GM21381 (cell line): ENCODE results near the gene TCF7L1.
"Not testable (repeated sequence)": the region's sequence is repeated elsewhere in the genome, so short reads cannot be mapped to it uniquely, and the experiment has no call there.

Experiments used
- ATAC-seq: cut with Tn5 transposase; IDR thresholded peaks from one replicate; pipeline ENCODE4 v1.9.1; 2021; ENCODE audit warnings: mild to moderate bottlenecking, moderate library complexity; ENCODE audit not compliant: unreplicated experiment

The TCF7L1 gene

GRCh38 chr2:85312404-85312803 lies 179.2 kb downstream of the TCF7L1 start:
- no peak for ATAC-seq

GRCh38 chr2:85314884-85315242 lies 181.7 kb downstream of the TCF7L1 start:
- no peak for ATAC-seq

GRCh38 chr2:85315921-85316320 lies 182.7 kb downstream of the TCF7L1 start:
- not testable (repeated sequence) for ATAC-seq

DNA sequence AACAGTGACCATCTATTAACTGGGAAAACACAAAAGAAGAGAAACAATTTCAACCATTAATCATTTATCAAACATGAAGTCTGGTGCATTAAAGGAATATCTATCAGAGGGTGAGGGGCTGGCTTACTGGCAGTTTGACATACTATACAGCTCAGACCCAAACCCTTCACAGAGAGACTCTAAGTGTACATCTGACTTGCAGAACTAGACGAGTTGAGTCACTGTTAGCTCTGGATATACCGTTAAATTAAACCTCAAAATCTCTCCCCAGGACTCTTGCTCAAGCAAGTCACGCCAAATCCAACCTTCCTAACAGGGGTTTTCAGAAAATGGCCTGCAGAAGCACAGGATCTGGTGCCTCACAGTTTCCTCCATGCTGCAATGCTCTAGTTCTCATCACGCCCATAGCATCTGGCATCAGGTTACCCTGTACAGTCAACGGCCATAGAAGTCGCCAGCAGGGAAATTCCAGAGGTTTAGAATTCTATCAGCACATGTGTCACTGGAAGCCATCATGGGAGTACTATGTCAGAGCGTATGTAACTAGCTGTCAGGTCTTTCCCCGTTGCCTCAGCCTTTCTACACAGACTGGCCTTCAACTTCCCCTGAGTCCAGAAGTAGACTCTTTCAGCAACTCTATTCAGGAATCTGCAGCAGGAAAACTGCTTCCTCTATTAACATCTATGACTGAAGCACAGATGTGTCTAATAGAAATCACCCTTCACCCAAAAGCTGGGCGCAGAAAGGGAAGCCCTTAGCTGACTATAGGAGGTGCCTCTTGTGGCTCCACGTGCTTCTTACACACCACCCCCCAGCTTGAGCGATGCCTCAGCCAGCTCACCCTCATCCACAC lies 185.3 kb downstream of the TCF7L1 start:
- peak; percentile 45 for ATAC-seq

- ATAC-seq, result no peak
Observed at GRCh38 chr2:85319796-85320195, 186.6 kb downstream of the TCF7L1 start.

DNA sequence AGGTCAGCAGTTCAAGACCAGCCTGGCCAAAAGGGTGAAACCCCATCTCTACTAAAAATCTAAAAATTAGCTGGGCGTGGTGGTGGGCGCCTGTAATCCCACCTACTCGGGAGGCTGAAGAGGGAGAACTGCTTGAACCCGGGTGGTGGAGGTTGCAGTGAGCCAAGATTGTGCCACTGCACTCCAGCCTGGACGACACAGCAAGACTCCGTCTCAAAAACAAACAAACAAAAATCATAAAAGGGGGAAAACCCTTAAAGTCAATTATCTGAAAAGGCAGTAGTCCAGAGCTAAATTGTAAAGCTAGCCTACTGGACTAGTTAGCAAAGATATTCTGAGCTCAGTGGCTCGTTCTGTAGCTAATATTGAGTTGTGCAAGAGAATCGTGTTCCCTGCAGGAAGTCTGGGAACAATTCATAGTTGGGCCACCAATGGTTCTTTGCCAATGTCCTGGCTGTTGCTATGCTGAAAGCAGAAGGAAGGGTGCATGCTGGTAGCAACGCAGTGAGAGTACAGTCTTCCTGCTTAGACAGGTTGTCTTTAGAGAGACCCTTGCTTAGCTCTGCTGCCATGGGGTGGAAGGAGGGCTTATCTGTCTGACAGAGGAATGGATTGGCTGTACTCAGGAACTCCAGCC lies 190.3 kb downstream of the TCF7L1 start:
- ATAC-seq, result no peak

- not testable (repeated sequence) for ATAC-seq
Observed at GRCh38 chr2:85323988-85324367, 190.8 kb downstream of the TCF7L1 start.

DNA sequence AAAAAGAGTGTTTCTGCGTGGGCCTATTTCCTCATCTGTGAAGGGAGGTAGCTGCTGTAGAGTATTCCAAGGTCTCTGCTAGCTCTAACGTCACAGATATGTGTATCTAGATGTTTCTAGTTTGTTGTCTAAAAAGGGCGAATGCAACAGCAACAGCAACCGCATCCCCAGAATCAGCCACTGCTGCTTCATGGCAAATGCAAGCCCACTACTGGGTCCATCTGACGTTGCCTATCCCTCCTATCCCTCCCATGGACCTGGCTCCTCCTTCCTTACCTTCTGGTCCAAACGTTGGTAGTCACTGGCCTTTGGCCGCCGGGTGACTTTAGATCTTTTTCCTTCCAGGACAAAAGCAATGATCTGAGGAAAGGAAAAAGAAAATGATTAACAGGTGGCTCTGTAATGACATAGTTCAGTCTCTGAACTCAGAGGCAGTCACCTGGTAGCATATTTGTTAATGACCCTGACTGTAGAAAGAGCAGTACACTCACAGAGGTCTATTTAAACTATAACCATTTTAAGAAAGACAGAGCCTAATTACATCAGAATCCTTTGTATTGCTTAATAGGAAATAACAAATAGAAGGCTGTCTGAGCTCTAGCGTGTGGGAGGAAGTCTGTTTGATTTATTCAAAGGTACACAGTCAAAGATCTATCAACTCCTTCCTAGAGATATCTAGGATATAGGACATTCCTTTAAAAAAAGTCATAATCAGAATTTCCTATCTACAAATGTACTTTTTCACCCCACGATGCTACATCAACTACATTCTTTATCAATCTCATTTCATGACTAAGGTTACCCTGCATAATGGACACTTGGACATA lies 191.7 kb downstream of the TCF7L1 start:
- ATAC-seq, result no peak

DNA sequence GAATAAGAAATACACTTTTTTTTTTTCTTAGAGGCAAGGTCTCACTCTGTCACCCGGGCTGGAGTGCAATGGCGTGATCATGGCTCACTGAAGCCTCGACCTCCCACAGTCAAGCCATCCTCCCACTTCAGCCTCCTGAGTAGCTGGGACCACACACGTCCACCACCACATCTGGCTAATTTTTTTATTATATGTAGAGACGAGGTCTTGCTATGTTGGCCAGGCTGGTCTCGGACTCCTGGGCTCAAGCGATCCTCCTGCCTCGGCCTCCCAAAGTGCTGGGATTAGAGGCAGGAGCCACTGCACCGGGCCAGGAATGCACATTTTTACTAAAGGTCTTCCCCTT lies 192.2 kb downstream of the TCF7L1 start:
- no peak for ATAC-seq

DNA sequence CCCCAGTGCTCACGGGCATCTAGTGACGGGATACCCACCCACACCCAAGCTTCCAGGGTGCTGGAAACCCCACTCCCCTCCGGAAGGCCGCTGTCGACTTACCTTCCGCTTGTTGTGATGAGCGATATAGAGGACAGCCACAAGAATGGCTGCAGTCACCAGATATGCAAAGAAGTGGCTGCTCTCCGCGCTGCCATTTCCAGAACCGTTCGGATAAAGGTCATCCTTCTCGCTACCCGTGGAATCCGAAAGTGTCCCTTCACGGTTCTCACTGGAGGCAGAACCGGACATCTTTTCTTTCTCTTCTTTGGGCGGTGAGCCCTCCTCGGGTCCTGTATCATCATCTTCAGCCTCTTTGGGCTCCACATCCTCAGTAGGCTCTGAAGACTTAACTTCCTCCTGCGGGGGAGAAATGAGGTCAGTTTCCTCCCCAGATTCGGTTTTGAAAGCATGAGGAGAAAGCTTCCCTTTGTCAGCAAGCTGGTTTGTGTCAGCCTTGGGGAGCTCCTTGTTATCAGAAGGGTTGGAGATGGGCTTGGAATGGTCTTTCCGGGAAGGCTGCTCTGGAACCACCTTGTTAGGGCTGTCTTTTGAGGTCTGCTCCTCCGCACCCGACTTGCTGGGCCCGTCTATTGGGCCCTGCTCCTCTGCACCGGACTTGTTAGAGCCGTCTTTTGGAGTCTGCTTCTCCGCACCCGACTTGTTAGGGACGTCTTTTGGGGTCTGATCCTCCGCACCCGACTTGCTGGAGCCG lies 193.4 kb downstream of the TCF7L1 start:
- peak; percentile 32 for ATAC-seq

GRCh38 chr2:85327160-85327821 lies 194.1 kb downstream of the TCF7L1 start:
- ATAC-seq, result peak; percentile 21

DNA sequence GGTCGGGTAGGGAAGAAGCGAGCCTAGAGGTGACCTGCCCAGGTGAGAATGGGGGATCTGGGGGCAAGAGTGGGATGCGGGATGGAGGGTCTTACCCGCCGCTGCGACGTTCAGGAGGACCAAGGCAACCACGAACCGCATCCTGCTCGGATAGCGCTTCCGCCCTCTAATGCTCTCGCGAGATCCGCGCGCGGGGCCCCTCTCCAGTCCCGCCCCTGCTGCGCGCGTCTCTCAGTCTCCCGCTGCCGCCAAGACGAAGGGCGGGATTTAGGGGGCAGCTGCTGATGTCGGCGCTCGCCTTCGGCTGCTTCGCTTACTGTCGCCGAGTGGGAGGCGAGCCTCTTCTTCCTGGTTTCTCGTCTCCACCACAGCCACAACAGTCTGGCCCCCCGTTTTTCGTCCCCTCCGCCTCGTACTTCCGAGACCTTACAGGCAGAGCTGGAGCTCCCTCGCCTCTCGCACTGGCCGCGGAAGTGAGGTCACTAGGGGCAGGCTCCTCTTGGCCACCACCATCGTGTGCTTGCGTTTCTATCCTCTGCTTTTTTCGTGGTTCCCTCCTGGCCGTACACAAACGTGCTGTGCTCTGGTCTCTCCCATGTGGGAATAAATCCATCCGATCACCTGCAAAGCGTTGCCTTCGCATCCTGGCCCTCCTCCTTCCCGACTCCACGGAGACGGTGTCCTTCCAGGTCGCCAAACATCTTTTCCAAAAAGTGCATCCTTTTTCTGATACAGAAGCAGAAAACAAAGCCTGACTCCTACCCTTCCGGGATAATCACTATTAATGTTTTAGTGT lies 194.8 kb downstream of the TCF7L1 start, which contains the start of gene TGOLN2:
Gene TGOLN2 (minus strand): TSS at position 168 of the 796 bp plus-strand sequence. CDS start 27 bp downstream, at position 141.
- peak; percentile 85 for ATAC-seq

DNA sequence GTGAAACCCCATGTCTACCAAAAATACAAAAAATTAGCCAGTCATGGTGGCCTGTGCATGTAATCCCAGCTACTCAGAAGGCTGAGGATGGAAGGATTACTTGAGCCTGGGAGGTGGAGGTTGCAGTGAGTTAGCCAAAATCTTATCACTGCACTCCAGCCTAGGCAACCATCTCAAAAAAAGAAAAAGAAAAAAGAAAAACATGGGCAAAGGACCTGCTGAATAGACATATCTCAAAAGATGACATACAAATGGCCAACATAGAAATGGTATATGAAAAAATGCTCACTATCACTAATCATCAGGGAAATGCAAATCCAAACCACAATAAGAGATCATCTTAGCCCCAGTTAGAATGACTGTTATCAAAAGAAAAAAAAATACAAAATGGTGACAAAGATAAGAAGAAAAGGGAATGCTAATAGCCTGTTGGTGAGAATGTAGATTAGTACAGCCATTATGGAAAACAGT lies 196.0 kb downstream of the TCF7L1 start:
- no peak for ATAC-seq

DNA sequence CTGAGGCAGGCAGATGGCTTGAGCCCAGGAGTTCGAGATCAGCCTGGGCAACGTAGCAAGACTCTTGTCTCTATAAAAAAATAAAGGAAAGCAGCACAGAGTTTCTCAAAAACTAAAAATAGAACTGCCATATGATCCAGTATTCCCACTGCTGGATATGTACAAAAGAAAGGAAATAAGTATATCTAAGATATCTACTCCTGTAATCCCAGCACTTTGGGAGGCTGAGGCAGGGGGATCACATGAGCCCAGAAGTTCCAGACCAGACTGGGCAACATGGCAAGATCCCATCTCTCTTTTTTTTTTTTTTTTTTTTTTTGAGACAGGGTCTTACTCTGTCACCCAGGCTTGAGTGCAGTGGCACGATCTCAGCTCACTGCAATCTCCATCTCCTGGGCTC lies 196.5 kb downstream of the TCF7L1 start:
- ATAC-seq, result not testable (repeated sequence)

DNA sequence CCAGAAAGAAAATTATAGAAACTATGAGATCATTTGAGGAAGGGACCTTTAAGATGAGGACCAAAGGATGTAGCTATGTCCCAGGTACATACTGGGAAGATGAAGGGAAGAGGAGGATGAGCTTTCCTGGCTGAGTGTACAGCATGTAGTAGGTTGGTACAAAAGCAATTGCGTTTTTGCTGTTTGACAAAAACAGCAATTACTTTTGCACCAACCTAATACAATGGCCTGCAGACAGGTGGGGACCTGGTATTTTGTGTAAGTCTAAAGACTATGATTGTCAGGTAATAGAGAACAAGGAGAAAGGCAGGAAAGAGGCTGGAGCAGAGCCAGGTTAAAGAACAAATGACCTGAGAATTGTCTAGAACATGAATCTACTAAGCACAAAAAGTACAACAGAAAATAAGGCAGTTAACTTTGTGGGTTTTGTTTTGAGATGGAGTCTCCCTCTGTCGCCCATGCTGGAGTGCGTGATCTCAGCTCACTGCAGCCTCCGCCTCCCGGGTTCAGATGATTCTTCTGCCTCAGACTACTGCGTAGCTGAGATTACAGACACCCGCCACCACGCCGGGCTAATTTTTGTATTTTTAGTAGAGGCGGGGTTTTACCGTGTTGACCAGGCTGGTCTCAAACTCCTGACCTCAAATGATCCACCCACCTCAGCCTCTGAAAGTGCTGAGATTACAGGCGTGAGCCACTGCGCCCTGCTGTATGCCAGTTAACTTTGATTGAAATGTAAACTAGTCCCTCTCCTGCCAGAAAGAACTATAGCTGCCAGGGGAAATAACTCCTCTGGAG lies 197.8 kb downstream of the TCF7L1 start:
- no peak for ATAC-seq

DNA sequence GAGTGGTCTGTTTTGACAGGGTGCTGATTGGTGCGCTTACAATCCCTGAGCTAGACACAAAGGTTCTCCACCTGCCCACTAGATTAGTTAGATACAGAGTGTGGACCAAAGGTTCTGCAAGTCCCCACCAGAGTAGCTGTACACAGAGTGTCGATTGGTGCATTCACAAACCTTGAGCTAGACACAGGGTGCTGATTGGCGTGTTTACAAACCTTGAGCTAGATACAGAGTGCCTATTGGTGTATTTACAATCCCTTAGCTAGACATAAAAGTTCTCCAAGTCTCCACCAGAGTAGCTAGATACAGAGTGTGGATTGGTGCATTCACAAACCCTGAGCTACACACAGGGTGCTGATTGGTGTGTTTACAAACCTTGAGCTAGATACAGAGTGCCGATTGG lies 200.7 kb downstream of the TCF7L1 start:
- ATAC-seq, result not testable (repeated sequence)

GRCh38 chr2:85334928-85335327 lies 201.7 kb downstream of the TCF7L1 start:
- no peak for ATAC-seq

GRCh38 chr2:85340034-85340892 lies 207.1 kb downstream of the TCF7L1 start:
- ATAC-seq, result no peak
